Urinary bladder (tissue), 4 donors: Measurements from ENCODE around the gene MCOLN1. TPM values are rescaled to one million over a fixed set of nuclear protein-coding genes. Genes with fewer than 3 reads are reported as not detected.
A peak's percentile ranks its signal among the peaks of the same experiment; 100 is the strongest.

Experiments used
- DNase-seq: peaks from one replicate; pipeline ENCODE4 v3.0.0-alpha.2; 2015; ENCODE audit errors: extremely low spot score
- H3K27ac ChIP-seq: one replicate; pipeline ENCODE4 v1.5.1; 2013; ENCODE audit warnings: low read depth, mild to moderate bottlenecking, moderate library complexity
- H3K36me3 ChIP-seq: one replicate; pipeline ENCODE4 v1.6.1; 2013; ENCODE audit warnings: mild to moderate bottlenecking, moderate library complexity; ENCODE audit not compliant: insufficient read depth
- H3K4me1 ChIP-seq: one replicate; pipeline ENCODE4 v1.6.1; 2013; ENCODE audit warnings: mild to moderate bottlenecking, moderate library complexity; ENCODE audit not compliant: insufficient read depth
- H3K4me3 ChIP-seq: one replicate; pipeline ENCODE4 v1.5.1; 2013; ENCODE audit warnings: low read depth, low read length
- WGBS: extraction: QIAGEN DNeasy Blood & Tissue Kit; methylation state at CpG from one replicate; pipeline ENCODE4 v1.1.7; 2013; 5-methylcytosine and 5-hydroxymethylcytosine counted together
- polyA plus RNA-seq: library from polyadenylated mRNA; stranded (reverse); fragments of 200-250 nt; gene quantifications from one replicate; pipeline ENCODE4 v1.2.3, GENCODE V29; 2013
- total RNA-seq: library from RNA; depleted of rRNA; stranded (reverse); fragments of >200 nt; gene quantifications from one replicate; pipeline ENCODE4 v1.2.3, GENCODE V29; 2014
- donor health status: healthy with polysubstance abuse.
- donor health status: healthy.

MCOLN1 gene
- total and polyA plus RNA-seq, 2 donors: 6.9 to 35.5 TPM

DNA sequence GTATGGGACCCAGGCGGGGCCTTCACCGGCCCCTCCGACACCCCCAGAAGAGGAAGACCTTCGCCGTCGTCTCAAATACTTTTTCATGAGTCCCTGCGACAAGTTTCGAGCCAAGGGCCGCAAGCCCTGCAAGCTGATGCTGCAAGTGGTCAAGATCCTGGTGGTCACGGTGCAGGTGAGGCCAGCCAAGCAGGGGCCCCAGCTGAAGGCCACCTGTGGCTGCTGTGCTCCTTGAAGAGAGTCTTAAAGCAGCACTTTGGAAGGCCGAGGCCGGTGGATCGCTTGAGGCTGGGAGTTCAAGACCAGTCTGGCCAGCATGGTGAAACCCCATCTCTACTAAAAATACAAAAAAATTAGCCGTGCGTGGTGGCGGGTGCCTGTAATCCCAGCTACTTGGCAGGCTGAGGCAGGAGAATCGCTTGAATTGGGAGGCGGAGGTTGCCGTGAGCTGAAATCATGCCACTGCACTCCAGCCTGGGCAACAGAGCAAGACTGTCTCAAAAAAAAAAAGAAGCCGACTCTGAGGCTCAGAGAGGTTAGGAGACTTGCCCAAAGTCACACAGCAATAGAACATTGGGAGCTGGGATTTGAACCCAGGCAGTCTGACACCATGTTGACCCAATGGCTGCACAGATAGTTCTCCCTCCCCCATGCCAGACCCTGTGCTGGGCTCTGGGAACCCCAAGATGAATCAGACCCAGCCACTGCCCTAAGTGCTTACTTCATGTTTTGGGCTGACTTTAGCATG is 2.7 kb downstream of the MCOLN1 start:
- Histone ChIP-seq H3K4me3 (no peak overlapping the region), H3K27ac (no peak overlapping the region), H3K4me1 (no peaks in the 10 kb centered on the region), H3K36me3 (no peaks in the 10 kb centered on the region)
- no peak for DNase-seq
- WGBS: 92% methylated on average over 20 of the region's 20 CpGs

DNA sequence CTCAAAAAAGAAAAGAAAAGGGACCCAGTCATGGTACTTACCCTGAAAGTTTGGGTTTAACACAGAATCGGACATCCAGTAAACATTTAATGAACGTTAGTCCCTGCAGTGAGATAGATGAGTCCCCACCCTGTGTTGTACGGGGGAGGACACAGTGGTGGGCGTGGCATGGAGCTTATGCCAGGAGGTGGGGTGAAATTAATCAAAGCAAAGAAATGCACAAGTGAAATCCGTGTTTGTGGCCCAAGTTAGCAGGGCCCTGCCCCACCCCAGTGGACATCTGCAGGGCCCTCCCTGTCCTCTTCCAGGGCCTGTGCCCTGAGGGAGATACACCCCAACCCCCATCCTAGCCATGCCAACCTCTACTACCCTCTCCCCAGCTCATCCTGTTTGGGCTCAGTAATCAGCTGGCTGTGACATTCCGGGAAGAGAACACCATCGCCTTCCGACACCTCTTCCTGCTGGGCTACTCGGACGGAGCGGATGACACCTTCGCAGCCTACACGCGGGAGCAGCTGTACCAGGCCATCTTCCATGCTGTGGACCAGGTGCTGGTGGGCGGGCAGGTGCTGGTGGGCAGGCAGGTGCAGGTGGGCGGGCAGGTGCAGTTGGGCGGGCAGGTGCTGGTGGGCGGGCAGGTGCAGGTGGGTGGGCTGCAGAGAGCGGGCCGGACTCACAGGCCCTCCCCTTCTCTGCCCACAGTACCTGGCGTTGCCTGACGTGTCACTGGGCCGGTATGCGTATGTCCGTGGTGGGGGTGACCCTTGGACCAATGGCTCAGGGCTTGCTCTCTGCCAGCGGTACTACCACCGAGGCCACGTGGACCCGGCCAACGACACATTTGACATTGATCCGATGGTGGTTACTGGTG is 3.9 kb downstream of the MCOLN1 start:
- no peak overlapping the region for H3K4me3 ChIP-seq
- WGBS: 90% methylated on average over 31 of the region's 31 CpGs
- no peak overlapping the region for H3K27ac ChIP-seq
- no peak for DNase-seq
- H3K4me1 ChIP-seq: no peaks in the 10 kb centered on the region
- H3K36me3 ChIP-seq: no peaks in the 10 kb centered on the region

DNA sequence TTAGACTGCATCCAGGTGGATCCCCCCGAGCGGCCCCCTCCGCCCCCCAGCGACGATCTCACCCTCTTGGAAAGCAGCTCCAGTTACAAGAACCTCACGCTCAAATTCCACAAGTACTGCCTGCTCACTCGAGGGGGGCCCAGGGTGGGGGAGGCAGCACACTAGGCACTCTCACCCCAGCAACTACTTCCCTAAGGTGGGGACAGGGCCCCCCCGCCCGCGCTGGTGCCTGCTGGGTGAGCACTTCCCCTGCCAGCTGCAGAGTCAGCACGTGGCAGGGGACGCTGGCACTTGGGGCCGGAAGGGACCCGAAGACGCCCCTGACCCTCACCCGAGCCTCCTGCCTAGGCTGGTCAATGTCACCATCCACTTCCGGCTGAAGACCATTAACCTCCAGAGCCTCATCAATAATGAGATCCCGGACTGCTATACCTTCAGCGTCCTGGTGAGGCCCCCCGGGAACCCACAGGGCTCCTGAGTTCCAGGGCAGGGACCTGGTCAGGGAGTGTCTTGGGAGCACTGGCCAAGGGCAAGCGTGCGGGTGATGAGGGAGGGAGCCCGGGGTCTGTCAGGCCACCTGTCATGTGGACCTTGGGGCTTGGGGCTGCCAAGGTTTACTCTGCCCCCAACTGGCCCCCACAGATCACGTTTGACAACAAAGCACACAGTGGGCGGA is 5.2 kb downstream of the MCOLN1 start:
- H3K27ac ChIP-seq: no peak overlapping the region
- 79% methylated on average over 25 of the region's 25 CpGs for WGBS
- DNase-seq: no peak
- no peak overlapping the region for H3K4me3 ChIP-seq
- H3K36me3 ChIP-seq: no peaks in the 10 kb centered on the region
- no peaks in the 10 kb centered on the region for H3K4me1 ChIP-seq

DNA sequence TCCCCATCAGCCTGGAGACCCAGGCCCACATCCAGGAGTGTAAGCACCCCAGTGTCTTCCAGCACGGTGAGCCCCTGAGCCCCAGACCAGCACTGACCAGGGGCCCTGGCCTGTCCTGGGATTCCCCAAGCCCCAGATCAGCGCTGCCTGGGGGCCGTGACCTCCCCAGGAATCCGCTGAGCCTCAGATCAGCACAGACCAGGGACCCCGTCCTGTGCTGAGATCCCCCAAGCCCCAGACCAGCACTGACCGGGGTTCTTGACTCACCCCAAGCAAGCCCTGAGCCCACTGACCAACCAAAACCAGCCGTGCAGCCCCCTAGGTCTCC is 5.7 kb downstream of the MCOLN1 start:
- 89% methylated on average over 7 of the region's 7 CpGs for WGBS
- H3K36me3 ChIP-seq: no peaks in the 10 kb centered on the region
- no peak overlapping the region for H3K27ac ChIP-seq
- H3K4me1 ChIP-seq: no peaks in the 10 kb centered on the region
- no peak overlapping the region for H3K4me3 ChIP-seq
- DNase-seq: no peak

- H3K27ac ChIP-seq: no peak overlapping the region
- no peaks in the 10 kb centered on the region for H3K4me1 ChIP-seq
- H3K4me3 ChIP-seq: no peak overlapping the region
- no peaks in the 10 kb centered on the region for H3K36me3 ChIP-seq
- 92% methylated on average over 32 of the region's 32 CpGs for WGBS
- DNase-seq: no peak
These were observed 6.3 kb downstream of the MCOLN1 start for GRCh38 chr19:7528522-7529245.

- Histone ChIP-seq H3K4me3 (no peak overlapping the region), H3K27ac (no peak overlapping the region), H3K4me1 (no peaks in the 10 kb centered on the region), H3K36me3 (no peaks in the 10 kb centered on the region)
- no peak for DNase-seq
- WGBS: 84% methylated on average over 15 of the region's 15 CpGs
These were observed 6.8 kb downstream of the MCOLN1 start for GRCh38 chr19:7529246-7529600.

- H3K36me3 ChIP-seq: no peaks in the 10 kb centered on the region
- WGBS: 95% methylated on average over 33 of the region's 33 CpGs
- no peaks in the 10 kb centered on the region for H3K4me1 ChIP-seq
- H3K27ac ChIP-seq: no peak overlapping the region
- DNase-seq: no peak
- H3K4me3 ChIP-seq: no peak overlapping the region
These were observed 7.4 kb downstream of the MCOLN1 start for GRCh38 chr19:7529610-7530490.

GRCh38 chr19:7533281-7533885 is 11.0 kb downstream of the MCOLN1 start:
- no peaks in the 10 kb centered on the region for H3K4me1 ChIP-seq
- peak overlapping the region; percentile 31 for H3K27ac ChIP-seq
- 22% methylated on average over 30 of the region's 30 CpGs for WGBS
- peak overlapping the region; percentile 78 for H3K4me3 ChIP-seq
- DNase-seq: no peak
- no peaks in the 10 kb centered on the region for H3K36me3 ChIP-seq

DNA sequence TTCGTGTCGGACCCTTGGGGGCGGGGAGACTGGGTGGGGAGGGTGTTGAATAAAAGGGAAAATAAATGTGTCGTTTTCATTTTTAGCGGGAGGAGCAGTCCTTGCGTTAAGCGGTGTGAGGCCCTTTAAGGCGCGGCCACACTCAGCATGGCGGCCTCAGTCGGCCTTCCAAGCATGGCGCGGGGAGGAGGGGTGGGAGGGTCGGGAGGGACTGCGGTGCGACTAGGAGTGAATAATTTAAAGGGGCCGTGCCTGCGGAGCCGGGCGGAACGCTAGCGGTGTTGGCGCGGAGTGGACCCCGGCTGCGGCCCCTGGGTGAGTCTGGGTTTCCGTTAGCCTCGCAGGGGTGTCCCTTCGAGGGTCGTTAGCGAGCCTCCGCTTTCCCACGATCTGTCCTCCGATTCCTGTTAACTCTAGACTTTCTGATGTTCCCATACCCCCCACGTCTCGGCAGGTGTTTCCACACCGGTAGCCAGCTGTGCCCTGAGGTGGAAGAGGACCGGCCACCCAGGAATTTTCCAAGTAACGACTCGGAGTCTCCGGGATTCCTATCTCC is 11.6 kb downstream of the MCOLN1 start:
- H3K4me1 ChIP-seq: no peaks in the 10 kb centered on the region
- peak overlapping the region; percentile 78 for H3K4me3 ChIP-seq
- peak overlapping the region; percentile 91 for H3K27ac ChIP-seq
- no peaks in the 10 kb centered on the region for H3K36me3 ChIP-seq
- under 1% methylated on average over 41 of the region's 41 CpGs for WGBS
- DNase-seq: peak; percentile 83

- no peaks in the 10 kb centered on the region for H3K36me3 ChIP-seq
- WGBS: under 1% methylated on average over 27 of the region's 27 CpGs
These were observed 12.2 kb downstream of the MCOLN1 start for GRCh38 chr19:7534531-7535046.

GRCh38 chr19:7535047-7535997 is 12.9 kb downstream of the MCOLN1 start, which contains the start of gene PNPLA6:
Gene PNPLA6 (plus strand): TSS chr19:7535717. CDS start chr19:7535789, 72 bp downstream.
- Histone ChIP-seq H3K27ac (peak within 1 kb of the TSS; percentile 91), H3K4me1 (no peaks in the 10 kb centered on the region), H3K36me3 (no peaks in the 10 kb centered on the region), H3K4me3 (peak within 1 kb of the TSS; percentile 78)
- DNase-seq: peak; percentile 82
- WGBS: under 1% methylated on average over 76 of the region's 76 CpGs

More at GRCh38 chr19:7534531-7535046, 12.2 kb downstream of the MCOLN1 start:
- H3K4me3 ChIP-seq: peak overlapping the region; percentile 78
- peak overlapping the region; percentile 91 for H3K27ac ChIP-seq
- DNase-seq: no peak
- no peaks in the 10 kb centered on the region for H3K4me1 ChIP-seq
